ENCODE results near the gene RNF123. TPM values are rescaled to one million over a fixed set of nuclear protein-coding genes. Genes with fewer than 3 reads are reported as not detected.

RNF123 gene
- total and polyA plus RNA-seq, 2 experiments from 2014 or later = 14.6 to 32.5 TPM

- H3F3A ChIP-seq (replicated peaks; ENCODE audit: low read depth) = 0 out of 2 replicates have a peak, but pooled peaks cover 4% of the 10 kb centered on the region
- ATAC-seq (no peak), DNase-seq (ENCODE audit: low spot score) (no peak)
- TF ChIP-seq CREB1 (CRISPR knock-in tag; IDR thresholded peaks at IDR 0.05; ENCODE audit: low read depth) (no peak), EZH2 (IDR thresholded peaks at IDR 0.05; ENCODE audit: low read depth, unreplicated experiment) (no peak), POLR2AphosphoS5 (IDR thresholded peaks at IDR 0.05; ENCODE audit: low read depth) (no peak), CTCF (conservative IDR thresholded peaks at IDR 0.05; ENCODE audit: low read depth in 2 of 2) (no peak), NANOG (IDR thresholded peaks at IDR 0.05; ENCODE audit: borderline replicate concordance) (no peak), ZNF462 (CRISPR knock-in tag; IDR thresholded peaks at IDR 0.05) (no peak), STAT1 (IDR thresholded peaks at IDR 0.05; ENCODE audit: unreplicated experiment) (no peak), ZNF114 (CRISPR knock-in tag; IDR thresholded peaks at IDR 0.05) (no peak), ETS1 (IDR thresholded peaks at IDR 0.05) (no peak), JUNB (IDR thresholded peaks at IDR 0.05; ENCODE audit: unreplicated experiment) (no peak), EZH2phosphoT487 (IDR thresholded peaks at IDR 0.05; ENCODE audit: unreplicated experiment) (no peak), ZNF331 (CRISPR knock-in tag; IDR thresholded peaks at IDR 0.05; ENCODE audit: low read depth) (no peak)
- TF ChIP-seq, protein P1, sequence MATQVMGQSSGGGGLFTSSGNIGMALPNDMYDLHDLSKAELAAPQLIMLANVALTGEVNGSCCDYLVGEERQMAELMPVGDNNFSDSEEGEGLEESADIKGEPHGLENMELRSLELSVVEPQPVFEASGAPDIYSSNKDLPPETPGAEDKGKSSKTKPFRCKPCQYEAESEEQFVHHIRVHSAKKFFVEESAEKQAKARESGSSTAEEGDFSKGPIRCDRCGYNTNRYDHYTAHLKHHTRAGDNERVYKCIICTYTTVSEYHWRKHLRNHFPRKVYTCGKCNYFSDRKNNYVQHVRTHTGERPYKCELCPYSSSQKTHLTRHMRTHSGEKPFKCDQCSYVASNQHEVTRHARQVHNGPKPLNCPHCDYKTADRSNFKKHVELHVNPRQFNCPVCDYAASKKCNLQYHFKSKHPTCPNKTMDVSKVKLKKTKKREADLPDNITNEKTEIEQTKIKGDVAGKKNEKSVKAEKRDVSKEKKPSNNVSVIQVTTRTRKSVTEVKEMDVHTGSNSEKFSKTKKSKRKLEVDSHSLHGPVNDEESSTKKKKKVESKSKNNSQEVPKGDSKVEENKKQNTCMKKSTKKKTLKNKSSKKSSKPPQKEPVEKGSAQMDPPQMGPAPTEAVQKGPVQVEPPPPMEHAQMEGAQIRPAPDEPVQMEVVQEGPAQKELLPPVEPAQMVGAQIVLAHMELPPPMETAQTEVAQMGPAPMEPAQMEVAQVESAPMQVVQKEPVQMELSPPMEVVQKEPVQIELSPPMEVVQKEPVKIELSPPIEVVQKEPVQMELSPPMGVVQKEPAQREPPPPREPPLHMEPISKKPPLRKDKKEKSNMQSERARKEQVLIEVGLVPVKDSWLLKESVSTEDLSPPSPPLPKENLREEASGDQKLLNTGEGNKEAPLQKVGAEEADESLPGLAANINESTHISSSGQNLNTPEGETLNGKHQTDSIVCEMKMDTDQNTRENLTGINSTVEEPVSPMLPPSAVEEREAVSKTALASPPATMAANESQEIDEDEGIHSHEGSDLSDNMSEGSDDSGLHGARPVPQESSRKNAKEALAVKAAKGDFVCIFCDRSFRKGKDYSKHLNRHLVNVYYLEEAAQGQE (IDR thresholded peaks at IDR 0.05; ENCODE audit: unreplicated experiment) = no peak
- H3K36me3 Mint-ChIP-seq (ENCODE audit: low read depth) = 0 out of 3 replicates have a peak, but pooled peaks cover 2% of the 10 kb centered on the region
- no peaks in the 10 kb centered on the region for H3K27me3 Mint-ChIP-seq (ENCODE audit: insufficient read depth, low read depth, poor library complexity)
- no peaks in the 10 kb centered on the region; the same call in 2 of the 3 replicates for H3K4me1 Mint-ChIP-seq
- no peak overlapping the region for H2AFZ ChIP-seq
- H3K4me1 ChIP-seq (ENCODE audit: insufficient read depth) = no peaks in the 10 kb centered on the region
- no peaks in the 10 kb centered on the region for H3K36me3 ChIP-seq (ENCODE audit: insufficient read depth)
- peaks cover 15% of the 10 kb centered on the region for H4K20me1 ChIP-seq (replicated peaks; ENCODE audit: insufficient read depth)
- H3K27me3 ChIP-seq (ENCODE audit: insufficient read depth) = no peaks in the 10 kb centered on the region
- no peak overlapping the region for H3K4me2 ChIP-seq
- no peak overlapping the region for H3K27ac Mint-ChIP-seq
- H3K9me2 ChIP-seq (ENCODE audit: insufficient read depth) = no peaks in the 10 kb centered on the region
- H3K9me3 Mint-ChIP-seq = no peaks in the 10 kb centered on the region
- H3K4me3 ChIP-seq = no peak overlapping the region
- peaks cover 54% of the 10 kb centered on the region for H3K79me2 ChIP-seq (replicated peaks; ENCODE audit: insufficient read depth)
- H3K27ac ChIP-seq (ENCODE audit: low read depth) = no peak overlapping the region
- H3K4me3 Mint-ChIP-seq = no peak overlapping the region
These were observed 60.7 kb downstream of the RNF123 start for GRCh38 chr3:49750056-49750455.

Data from GM23338 (cell line).